HG03521 (cell line): ENCODE results near the gene AP3S1.
"Not testable (repeated sequence)": the region's sequence is repeated elsewhere in the genome, so short reads cannot be mapped to it uniquely, and the experiment has no call there.

Source experiments
- ATAC-seq: cut with Tn5 transposase; IDR thresholded peaks from one replicate; pipeline ENCODE4 v1.9.1; 2021; ENCODE audit warnings: mild to moderate bottlenecking, moderate library complexity; ENCODE audit not compliant: unreplicated experiment

AP3S1 gene

DNA sequence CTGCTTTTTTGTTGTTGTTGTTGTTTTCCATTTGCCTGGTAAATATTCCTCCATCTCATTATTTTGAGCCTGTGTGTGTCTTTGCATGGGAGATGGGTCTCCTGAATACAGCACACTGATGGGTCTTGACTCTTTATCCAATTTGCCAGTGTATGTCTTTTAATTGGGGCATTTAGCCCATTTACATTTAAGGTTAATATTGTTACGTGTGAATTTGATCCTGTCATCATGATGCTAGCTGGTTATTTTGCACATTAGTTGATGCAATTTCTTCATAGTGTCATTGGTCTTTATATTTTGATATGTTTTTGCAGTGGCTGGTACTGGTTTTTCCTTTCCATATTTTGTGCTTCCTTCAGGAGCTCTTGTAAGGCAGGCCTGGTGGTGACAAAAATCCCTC is 16.8 kb upstream of the AP3S1 start:
- ATAC-seq, result not testable (repeated sequence)

DNA sequence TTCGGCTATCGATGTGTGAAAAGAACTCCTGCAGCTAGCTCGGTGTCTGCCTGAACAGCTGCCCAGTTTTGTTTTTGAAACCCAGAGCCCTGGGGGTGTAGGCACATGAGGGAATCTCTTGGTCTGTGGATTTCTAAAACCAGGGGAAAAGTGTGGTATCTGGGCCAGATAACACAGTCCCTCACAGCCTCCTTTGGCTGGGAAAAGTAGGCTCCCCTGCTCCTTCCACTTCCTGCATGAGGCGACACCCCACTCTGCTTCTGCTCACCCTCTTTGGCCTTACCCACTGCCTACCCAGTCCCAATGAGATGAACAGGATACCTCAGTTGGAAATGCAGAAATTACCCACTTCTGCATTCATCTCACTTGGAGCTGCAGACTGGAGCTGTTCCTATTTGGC is 15.8 kb upstream of the AP3S1 start:
- no peak for ATAC-seq

DNA sequence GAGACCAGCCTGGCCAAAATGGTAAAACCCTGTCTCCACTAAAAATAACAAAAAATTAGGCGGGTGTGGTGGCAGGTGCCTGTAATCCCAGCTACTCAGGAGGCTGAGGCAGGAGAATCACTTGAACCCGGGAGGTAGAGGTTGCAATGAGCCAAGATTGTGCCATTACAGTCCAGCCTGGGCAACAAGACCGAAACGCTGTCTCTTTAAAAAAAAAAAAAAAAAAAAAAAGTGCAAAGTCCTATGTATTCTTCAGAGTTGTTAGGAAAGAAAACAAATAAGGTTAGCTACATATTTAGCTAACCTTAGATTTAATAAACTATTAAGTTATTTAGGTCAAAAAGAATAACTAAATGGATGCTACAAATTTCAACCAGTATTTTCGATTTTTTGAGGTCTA is 11.8 kb upstream of the AP3S1 start:
- ATAC-seq, result no peak

DNA sequence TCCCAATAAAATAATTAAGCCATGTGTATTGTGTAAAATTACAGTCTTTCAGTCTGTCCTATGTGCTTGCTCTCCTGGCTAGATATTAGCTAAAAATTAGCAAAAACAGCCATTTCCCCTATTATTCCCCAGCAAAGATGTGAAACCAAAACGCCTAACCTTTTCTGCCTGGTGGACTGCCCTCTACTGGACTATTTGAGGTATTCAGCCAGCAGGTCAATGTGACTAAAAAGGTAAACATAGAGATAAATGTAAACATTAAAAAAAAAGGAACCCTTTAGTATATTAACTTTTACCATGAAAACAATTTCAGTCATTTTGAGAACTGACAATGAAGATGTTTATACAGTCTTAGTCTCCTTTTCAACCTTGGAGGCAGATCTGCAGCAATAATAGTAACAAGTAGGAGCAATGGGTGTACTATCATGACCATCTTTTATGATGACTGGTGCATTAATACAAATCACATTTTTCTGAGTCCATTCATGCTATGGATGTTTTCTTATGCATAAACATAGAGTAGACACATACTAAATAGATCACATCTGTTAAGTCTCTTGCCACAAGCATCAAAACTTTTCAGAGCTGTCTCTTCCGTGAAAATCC is 10.5 kb upstream of the AP3S1 start:
- ATAC-seq, result peak; percentile 58

DNA sequence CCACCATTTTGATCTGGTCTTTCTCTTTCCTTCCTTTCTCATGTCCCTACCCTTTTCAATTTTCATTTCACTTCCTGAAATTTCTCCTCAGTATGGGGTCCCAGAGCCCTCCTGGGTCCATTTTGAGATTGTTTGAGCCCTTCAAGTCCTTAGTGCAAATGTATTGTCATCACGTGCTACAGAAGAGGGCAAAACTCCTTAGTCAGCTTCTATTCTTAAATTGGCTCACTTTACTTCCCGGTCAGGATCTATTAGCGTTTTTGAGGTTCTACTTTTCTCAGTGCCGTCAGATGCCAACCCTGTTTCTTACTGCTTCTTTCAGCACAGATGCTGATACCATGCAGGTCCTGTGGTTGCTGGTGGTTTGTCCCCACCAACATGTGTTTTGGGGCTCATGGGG is 6.3 kb upstream of the AP3S1 start:
- ATAC-seq, result no peak

DNA sequence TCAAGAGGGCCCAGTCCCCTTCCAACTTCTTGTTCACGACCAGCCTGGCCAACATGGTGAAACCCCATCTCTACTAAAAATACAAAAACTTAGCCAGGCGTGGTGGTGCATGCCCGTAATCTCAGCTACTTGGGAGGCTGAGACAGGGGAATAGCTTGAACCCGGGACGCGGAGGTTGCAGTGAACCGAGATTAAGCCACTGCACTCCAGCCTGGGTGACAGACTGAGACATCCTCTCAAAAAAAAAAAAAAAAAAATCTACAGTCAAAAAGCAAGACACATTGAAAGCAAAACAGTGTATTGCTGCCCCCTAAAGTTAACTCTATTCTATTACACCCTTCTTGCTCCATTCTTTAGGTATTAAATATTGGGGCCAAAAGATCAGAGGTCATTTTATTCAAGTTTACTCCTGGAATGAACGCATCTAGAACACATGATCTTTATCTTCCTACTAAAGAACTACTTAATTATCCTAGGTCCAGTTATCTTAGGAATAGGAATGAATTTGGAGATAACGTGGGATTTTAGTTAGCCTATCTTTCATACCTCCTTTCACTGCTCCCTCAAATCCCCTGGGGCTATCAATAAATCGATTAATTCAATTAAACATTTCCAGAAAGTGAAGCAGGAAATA is 2.7 kb upstream of the AP3S1 start:
- ATAC-seq, result no peak

DNA sequence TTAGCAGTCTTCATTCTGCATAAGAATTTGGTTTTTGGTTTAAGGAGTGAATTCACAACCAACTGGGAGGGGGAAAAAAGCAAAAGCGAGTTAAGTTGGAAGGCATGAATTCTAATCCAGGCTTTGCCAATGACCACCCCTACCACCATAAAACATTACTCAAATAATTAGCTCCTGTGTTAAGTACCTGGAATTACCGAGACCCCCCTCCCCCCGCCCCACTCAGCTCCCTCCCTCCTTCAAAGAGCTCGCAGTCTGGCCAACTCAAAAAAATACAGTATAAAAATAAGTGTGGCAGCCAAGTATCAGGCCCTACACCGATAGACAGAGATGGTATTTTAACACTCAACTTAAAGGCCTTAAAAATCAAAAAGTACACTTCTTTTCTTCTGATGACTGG is 862 bp upstream of the AP3S1 start:
- ATAC-seq, result no peak

DNA sequence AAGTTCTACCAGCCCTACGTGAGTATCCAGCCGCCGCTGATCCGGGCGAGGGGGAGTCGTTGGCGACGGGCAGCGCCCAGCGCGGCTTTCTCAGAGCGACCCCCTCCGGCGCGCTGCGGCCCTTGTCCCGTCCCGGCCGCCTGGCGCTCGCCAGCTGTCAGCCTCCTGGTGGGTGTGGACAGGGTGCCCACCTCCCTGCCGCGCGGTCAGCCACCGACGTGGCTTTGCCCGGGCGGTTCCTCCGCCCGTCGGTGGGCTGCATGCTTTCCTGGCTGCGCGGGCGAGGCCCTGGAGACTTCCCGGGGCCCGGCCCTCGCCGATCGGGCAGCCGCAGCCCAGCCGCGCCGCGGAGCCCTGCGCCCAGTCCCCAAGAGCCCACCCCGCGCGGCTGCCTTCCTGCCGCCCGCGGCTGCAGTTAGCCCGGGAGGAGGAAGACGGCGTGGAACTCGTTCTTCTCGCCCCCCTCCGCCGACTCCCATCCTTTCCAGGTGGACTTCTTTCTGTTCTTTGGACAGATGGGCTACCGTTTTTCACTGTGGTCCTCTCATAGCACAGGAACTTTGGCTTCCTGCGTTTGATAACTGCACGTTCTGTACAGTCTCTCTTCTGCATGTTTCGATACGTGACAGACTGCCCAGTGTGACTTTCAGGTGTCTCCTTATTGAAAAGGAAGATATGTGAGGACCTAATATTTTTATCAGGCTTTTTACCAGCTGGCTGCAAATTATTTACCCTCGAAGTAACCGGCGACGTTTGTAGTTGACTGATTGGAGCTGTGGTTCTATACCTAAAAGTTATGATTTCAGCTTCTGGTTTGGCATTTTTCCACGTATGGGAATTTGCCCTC is 577 bp downstream of the AP3S1 start:
- ATAC-seq, result peak; percentile 28

DNA sequence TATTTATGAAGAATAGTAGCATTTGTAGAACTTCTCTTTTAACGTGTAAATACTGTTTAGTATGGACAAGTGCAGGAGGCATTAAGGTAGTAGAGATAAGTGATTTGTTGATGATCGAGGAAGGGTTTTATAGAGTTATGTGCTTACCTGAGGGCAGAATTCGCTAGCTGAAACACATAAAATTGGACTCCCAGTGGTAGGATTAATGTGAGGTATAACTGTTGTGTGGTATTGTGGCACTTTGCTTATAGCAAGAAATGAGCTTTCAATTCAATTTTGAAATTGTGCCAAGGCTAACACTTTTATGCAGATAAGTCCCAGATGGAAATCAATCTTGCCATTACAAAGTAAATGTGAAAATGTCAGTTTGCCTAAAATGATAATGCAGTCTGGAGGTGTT is 1.2 kb downstream of the AP3S1 start:
- no peak for ATAC-seq

DNA sequence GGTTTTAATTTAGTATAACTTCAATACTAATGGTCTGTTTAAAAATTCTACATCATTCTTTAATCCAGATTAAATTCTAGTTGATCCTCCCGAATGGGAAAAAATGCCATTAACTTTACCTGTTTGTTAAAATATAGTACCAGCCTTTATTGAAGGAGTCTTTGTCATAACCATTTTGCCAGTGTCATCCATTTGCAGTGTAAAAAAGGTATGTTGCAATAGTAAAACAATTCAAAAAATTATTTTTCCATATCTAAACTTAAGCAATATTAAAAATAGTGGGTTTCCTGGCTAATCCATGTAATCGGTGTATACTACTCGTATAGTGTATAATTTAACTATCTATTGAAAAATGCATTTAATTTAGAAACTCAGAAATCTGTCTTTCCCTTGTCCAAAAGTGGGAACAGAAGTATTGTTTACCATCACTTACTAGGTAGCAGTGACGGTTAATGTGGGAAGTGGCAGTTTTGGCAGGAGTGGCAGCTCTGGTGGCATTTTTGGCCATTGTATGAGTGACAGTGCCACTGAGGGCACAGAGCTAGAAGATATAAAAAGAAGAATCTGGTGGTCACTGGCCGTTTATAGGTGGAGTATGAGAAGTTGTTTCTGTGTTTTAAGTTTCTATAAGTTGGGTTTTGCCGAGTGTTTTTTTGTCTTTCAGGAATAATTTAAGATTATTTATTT is 1.9 kb downstream of the AP3S1 start:
- ATAC-seq, result no peak

DNA sequence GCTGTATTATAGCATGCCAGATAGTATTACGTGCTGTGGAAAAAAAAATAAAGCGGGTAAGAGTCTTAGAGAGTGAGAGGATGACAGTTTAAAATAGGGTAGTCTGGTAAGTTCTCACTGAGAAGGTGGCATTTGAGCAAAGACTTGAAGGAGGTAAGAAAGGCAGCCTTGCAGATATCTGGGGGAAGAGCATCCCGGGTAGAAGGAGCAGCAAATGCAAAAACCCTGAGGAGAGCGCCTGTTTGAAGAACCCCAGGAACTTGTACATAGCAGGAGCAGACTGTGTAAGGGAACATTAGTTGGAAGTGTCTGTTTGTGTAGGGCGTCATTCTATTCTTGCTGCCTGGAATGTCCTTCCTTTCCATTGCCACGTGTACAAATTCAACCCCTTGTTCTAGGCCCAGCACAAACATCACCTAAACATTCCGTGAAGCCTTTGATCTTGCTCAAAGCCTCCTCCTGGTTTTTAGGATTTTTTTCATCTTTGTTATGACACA is 2.6 kb downstream of the AP3S1 start:
- ATAC-seq, result no peak

DNA sequence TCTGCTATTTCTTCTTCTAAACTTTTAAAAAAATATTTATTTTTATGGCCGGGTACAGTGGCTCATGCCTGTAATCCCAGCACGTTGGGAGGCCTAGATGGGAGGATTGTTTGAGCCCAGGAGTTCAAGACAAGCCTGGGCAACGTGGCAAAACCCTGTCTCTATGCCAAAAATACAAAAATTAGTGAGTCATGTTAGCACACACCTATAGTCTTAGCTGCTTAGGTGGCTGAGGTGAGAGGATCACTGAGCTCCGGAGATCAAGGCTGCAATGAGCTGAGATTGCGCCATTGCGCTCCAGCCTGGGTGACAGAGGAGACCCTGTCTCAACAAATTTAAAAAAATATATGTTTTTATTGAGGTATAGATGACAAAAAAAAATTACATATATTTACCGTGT is 5.6 kb downstream of the AP3S1 start:
- ATAC-seq, result no peak

DNA sequence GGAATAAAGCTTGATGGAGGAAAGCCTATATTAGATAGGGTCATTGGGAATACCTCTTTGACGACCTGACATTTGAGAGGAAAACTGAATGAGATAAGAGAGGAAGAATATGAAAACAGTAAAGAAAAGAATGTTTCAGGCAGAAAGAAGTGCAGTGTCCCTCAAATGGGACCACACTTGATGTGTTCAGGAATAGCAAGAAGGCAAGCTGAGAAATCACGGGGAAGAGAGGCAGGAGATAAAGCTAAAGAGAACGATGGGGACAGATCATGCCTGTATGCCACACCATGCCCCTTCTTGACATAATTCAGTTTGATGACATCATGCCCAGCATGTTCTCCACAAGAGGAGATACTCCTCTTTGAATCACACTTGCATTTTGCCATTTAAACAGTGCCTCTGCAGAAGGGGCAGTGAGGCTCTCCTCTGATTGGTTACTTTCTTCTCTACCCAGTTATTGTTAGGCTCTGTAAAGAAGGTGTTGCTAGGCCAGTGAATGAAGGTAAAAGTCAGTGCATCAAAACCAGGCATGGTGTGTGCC is 7.6 kb downstream of the AP3S1 start:
- ATAC-seq, result no peak

DNA sequence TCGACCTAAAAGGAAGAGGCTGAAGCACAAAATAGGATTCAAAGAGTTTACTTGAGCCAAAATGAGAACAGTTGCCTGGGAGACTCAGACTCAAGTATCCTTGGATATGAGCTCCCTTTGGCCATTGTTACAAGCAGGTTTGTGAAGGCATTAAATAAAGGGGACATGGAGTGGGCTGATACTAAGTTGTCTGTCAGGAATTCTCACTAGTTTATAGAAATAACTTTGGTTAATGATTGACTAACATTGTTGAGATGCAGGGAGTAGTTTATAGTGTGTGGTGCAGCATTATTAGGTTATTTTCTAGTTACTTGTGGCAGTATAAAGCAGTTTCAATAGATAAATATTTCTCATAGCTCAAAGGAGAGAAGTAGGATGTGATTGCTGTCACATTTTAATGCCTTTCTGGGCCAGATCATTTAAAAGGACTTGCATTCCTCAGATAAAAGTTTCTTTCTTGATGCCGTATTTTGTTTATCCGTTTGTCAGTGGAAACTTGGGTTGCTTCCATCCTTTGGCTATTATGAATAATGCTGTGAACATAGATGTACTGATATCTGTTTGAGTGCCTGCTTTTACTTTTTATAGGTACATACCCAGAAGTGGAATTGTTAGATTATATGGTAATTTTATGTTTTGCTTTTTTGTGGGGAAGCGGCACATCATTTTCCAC is 9.1 kb downstream of the AP3S1 start:
- ATAC-seq, result no peak

DNA sequence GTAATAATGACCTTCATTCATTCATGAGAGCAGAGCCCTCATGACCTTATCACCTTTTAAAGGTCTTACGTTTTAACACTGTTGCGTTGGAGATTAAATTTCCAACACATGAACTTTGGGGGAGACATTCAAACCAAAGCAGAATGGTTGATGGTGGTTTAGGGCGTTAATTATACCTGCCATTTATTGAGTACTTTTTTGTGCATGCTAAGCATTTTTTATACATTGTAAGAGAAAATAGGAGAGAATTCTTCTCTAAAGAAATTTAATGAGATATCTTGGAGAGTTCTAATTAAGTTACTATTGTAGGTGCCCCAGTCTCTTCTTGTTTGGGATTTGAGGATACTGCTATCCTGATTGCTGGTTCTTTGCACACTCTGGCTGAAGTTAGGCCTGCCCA is 12.4 kb downstream of the AP3S1 start:
- no peak for ATAC-seq

DNA sequence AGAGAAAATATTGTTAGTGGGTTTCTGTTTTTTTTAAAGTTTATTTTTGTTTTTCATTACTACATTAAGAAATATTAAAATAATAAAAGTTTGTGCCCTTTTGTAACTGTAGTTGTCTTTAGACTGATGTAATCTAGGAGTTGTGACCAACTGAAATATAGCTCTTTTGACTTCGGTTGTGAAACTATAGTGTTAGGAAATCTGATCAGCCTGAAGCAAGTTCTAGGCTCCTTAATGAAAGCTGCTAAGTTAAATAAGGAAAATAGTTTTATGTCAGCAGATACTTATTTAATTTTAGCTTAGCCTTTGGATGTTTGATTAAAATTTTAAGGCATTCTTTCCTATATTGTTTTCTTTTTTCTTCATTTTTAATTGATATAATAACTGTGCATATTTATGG is 14.2 kb downstream of the AP3S1 start:
- no peak for ATAC-seq

DNA sequence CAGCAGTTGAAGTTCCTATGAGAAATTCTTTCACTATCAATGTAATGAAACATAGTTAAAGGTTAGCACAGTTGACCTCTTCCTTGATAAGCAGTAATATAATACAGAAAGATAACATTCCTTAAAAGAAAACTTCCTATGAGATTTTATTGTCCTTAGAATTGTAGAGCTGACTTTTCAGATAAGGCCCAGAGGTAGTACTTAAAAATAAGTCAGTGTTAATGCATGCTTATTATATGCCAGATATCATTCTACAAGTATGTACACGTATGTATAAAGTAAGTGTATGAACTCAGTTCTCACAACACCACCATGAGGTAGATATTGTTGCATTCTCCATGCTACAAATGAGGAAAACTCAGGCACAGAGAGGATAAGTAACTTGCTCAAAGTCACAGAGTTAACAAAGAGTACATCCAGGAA is 15.3 kb downstream of the AP3S1 start:
- ATAC-seq, result no peak

DNA sequence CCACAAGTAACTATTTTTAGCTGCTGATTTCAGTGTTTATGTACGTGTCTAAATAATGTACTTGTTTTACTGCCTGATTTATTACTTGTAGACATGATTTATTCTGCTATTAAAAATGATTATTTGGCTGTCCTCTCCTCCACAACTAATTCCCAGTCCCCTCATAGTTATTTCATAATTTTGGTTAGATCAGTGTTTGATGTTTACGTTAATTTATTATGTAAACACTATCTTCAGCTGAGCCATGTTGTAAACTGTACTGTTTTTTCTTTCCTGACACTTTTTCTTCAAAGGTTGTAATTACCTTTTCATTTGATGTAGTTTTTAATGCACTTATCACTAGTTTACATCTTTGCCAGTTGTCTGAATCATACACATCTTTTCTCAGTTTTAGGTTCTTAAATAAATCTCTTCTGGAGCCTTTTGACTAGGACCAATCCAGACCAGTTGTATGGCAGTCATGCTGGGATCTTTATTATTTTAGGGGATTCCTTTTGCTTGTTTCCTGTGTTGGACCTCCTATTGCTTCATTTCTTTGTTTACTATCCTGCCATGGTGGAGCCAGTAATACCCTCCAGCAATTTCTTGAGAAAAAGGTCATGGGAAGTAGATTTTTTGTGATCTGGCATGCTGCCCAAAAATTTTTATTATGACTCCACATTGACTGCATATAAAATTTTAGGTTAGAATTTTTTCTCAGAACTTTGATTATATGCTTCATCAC is 16.1 kb downstream of the AP3S1 start:
- ATAC-seq, result no peak

DNA sequence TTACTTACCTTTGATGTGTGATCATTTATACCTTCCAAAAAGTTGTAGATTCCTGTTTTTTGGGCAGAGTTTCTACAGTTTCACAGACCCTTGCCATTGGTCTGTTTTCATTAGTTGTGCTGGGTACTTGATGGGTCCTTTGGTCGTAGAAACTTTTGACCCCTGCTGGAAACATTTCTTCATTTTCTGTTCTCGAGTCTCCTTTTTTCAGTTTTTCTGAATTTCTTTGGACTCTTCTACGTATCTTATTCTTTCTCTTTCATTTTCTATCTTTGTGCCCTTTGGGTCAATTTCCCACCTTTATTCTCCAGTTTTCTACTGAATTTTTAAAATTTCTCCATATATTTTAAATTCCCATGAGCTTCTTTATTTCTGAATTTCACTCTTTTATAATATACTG is 16.7 kb downstream of the AP3S1 start:
- ATAC-seq, result no peak

DNA sequence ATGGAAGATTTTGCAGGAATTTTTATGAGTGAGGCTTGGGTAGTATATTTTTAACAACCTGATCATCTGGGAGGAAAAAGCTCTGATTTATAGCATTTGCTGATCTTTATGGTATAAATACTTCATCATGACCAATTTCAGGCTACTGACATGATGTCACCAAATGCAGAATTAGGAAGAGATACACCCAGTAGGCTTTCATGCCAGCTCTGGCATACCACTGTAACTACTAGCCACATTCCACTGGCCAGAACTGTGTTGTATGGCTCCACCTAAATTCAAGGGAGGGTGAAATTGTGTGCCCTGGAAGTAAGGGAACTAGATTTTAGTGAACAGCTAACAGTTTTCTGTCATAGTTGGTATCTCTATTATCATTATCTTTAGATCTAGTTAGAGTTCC is 17.6 kb downstream of the AP3S1 start:
- ATAC-seq, result no peak
